ENCODE data around the gene RPSA.
"Not testable (repeated sequence)": the region's sequence is repeated elsewhere in the genome, so short reads cannot be mapped to it uniquely, and the experiment has no call there.

RPSA gene

GRCh38 chr3:39406368-39407258, at the start of gene RPSA:
TSS of gene RPSA (plus strand) at chr3:39406720. CDS start at chr3:39407654, 934 bp downstream.
- DNase-seq, result peak; percentile 98

GRCh38 chr3:39358333-39358732, 48.2 kb upstream of the RPSA start:
- no peak for DNase-seq

GRCh38 chr3:39361252-39361927, 45.1 kb upstream of the RPSA start:
- DNase-seq, result no peak

- no peak for DNase-seq
These were observed 44.3 kb upstream of the RPSA start for GRCh38 chr3:39362192-39362591.

DNA sequence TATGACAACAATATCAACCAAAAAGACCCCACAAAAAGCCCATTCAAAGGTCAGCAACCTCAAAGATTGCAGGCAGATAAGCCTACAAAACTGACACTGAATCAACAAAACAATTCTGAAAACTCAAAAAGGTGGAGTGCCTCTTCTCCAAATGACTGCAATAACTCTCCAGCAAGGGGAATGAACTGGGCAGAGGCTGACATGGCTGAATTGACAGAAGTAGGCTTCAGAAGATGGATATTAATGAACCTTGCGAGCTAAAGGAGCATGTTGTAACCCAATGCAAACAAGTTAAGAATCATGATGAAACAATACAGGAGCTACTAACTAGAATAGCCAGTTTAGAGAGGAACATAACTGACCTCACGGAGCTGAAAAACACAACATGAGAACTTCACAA, 43.7 kb upstream of the RPSA start:
- no peak for DNase-seq

GRCh38 chr3:39370450-39370849, 36.1 kb upstream of the RPSA start:
- not testable (repeated sequence) for DNase-seq

- DNase-seq, result no peak
These were observed 33.7 kb upstream of the RPSA start for GRCh38 chr3:39372833-39373232.

DNA sequence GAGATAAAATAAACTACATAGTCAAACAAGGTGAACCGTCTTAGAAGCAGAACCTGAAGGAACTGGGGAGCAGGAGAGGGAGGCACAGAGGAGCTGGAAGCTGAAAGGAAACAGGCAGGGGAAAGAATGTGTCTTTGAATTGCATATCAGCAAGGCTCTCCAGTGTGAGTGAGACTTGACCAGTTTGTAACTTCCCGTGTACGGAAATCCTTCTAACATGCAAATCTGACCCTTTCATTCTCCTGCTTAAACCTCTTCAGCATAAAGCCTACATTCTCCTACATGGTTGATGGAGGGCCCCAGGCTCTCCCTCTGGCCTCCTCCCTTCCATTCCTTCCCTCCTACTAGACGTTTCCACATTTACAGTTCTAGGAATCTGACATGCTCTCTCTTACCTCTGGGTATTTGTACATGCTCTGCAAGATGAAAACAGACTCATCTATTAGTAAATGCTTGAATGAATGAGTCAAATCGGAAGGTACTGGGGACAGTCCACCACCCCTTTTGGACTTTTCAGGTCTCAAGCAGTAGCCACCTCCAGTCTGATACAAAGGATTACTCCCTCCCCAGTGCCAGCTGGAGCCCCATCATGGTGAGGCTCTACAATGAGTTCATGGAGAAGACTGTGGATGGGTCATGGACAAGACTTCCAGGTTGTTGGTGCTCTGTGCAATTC, 29.4 kb upstream of the RPSA start:
- DNase-seq, result no peak

- DNase-seq, result peak; percentile 80
These were observed 28.4 kb upstream of the RPSA start for GRCh38 chr3:39378088-39378487.

DNA sequence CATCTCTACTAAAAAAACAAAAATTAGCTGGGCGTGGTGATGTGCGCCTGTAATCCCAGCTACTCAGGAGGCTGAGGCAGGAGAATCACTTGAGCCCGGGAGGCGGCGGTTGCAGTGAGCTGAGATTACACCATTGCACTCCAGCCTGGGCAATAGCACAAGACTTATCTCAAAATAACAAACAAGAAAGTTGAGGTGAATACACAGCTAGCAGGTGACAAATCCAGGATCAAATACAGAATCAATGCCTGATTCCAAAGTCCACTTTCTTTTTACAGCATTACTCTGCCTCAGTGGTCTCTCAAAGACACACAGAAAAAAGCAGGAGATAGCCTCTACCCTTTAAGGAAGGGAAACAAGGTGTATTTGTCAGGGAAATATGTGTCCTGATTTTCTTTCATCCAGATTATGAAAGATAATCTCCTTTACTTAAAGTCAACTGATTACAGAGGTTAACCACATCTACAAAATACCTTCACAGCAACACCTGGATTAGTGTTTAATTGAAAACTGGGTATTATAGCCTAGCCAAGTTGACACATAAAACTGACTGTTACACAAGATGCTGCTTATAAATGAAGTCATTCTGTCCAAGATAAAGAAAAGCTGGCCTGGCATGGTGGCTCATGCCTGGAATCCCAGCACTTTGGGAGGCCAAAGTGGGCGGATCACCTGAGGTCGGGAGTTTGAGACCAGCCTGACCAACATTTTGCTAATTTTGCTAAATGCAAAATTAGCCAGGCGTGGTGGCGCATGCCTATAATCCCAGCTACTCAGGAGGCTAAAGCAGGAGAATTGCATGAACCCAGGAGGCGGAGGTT, 27.4 kb upstream of the RPSA start:
- no peak for DNase-seq

DNA sequence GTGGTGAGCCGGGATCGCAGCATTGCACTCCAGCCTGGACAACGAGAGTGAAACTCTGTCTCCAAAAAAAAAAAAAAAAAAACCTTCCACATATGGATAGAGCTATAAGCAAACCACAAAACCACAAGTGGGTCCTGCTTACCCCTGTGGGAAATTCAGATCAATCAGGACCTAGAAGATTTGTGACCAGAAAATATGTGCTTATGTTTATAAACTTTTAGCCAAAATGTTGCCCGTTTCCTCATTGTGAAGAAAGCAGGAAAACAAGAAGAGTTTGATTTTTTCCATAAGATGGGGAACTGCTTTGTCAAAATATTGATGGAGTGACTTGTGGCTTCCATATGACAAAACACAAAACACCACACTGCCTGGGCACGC, 26.8 kb upstream of the RPSA start:
- DNase-seq, result no peak

- peak; percentile 35 for DNase-seq
These were observed 25.1 kb upstream of the RPSA start for GRCh38 chr3:39381432-39381831.

DNA sequence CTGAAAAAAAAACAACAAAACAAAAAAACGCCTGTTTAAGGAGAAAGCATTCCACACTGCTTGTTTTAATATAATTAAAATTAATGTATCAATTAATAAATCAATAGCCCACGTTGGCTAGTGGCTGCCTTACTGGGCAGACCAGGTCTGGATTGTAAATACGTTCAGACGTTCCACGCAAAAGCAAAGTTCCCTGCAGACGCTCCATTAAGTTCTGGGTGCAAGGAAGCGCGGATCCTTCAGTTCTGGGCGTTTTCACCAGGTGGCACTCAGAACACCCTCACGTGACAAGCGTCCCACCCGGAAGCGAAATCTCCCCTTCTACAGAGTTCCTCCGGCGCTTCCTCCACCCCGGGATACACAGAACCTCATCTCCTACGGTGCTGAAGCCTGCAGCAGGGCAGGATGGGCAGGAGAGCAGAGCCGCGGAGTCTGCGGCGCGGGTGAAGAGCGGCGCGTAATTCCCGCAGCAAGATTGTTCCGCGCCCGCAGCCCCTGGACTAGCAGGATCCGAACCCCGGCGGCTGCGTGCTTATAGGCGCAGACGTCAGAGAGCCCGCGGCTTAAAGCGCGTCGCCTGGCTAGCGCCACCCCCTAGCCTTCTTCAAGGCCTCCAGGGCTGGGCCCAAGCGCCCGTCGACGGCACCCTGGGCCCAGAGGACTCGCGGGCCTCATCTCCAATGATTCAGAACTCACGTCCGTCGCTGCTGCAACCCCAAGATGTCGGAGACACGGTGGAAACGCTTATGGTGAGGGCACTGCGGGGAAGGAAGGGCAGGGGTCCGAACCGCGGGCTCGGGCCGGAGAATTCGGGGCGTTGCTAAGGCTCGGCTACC, 23.3 kb upstream of the RPSA start, which contains the start of gene SLC25A38:
Gene SLC25A38, plus strand, starts transcription at position 326 of the 836 bp plus-strand sequence. Its CDS starts 355 bp downstream, at position 681.
- peak; percentile 91 for DNase-seq

- DNase-seq, result peak; percentile 99
These were observed 22.4 kb upstream of the RPSA start for GRCh38 chr3:39383881-39384664.

- DNase-seq, result no peak
These were observed 21.9 kb upstream of the RPSA start for GRCh38 chr3:39384665-39385000.

DNA sequence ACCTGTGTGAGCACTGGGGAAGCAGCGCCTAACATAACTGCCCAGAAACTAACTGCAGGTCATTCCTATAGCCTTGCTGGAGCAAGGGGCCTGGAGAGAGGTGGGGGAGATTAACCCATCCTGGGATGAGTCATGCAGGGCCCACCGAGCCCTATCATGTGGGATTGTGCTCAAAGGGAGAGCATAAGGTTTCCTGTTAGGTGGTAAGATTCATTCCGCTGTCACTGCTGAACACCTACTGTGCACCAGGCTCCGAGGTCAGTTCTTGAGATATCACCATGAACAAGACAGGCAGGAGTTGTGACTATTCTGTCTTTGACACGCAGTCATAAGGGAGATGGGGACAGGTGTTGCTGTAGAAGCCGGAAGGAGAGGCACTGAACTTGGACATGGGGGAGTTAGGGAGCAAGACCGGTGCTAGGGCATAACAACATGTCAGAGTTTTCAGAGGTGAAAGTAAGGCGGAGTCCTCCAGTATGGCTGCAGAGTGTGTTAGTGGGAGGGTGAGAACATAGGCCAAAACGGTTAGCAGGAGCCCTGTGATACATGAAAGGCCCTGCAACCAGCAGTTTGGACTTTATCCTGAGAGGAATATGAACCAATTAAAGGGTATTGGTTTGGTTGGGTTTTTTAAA, 20.9 kb upstream of the RPSA start:
- peak; percentile 57 for DNase-seq

DNA sequence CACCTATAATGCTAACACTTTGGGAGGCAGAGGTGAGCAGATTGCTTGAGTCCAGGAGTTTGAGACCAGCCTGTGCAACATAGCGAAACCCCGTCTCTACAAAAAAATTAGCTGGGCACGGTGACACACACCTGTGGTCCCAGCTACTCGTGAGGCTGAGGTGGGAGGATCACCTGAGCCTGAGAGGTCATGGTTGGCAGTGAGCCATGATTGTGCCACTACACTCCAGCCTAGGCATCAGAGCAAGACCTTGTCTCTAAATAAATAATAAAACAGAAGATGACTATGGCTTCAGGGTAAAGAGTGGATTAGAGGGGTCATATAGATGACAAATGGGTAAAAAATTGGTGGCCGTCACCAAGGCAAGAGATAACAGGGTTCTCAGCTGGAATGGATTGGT, 20.2 kb upstream of the RPSA start:
- peak; percentile 5 for DNase-seq

DNA sequence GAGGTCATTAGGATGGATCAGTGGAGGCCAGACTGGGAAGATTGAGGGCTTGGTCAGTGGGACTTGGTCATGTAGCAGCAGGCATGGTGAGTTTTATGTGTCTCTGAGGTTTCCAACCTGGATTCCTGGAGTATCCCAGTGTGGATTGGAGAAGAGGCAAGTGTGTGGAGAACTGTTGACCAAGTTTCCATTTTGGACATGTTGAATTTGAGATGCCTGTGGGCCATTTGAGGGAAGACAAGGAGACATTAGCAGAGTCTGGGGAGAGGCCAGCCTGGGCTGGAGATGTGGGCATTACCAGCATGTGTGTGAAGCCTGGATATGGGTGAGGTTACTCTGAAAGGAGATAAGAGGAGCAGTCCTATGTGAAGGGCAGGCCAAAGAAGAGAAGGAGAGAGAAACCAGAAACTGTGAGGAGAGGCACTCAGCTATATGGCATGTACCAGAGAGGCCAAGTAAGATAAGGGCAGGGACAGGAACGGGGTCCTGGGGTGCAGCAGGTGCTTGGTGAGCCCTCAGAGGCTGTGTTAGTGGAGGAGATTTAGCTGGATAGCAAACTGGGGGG, 19.0 kb upstream of the RPSA start:
- peak; percentile 38 for DNase-seq

DNA sequence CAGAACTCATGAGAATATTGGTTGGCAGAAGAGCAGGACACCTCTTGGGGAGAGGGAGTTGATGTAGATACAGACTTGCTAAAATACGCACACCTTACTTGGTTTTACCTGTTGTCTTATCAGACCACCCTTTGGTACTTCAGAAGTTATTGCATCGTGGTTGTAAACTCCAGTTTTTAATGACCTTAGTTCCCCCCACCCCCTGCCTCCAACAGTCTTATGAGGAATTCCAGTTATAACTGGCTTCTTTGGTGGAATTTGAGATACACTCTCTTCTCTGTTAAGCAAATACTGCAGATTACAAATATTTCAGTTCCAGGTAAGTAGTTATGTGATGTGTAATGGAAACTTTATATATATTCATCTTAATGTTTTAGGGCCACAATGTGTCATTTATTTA, 18.4 kb upstream of the RPSA start:
- no peak for DNase-seq

- DNase-seq, result peak; percentile 19
These were observed 17.7 kb upstream of the RPSA start for GRCh38 chr3:39388741-39389248.
